ENCODE data around the gene CBFA2T3.

GRCh38 chr16:89023621-89024511 is 46.9 kb upstream of the CBFA2T3 start:
- TF ChIP-seq CTCF (IDR thresholded peaks at IDR 0.05; ENCODE audit: insufficient read depth, low read length) = no peak
- no peak for TF ChIP-seq REST (IDR thresholded peaks at IDR 0.05; ENCODE audit: insufficient replicate concordance, low read depth)

Measured in HL-60 (cell line).